ENCODE data around the gene SIMC1.
"Not testable (repeated sequence)": the region's sequence is repeated elsewhere in the genome, so short reads cannot be mapped to it uniquely, and the experiment has no call there.

SIMC1 gene

DNA sequence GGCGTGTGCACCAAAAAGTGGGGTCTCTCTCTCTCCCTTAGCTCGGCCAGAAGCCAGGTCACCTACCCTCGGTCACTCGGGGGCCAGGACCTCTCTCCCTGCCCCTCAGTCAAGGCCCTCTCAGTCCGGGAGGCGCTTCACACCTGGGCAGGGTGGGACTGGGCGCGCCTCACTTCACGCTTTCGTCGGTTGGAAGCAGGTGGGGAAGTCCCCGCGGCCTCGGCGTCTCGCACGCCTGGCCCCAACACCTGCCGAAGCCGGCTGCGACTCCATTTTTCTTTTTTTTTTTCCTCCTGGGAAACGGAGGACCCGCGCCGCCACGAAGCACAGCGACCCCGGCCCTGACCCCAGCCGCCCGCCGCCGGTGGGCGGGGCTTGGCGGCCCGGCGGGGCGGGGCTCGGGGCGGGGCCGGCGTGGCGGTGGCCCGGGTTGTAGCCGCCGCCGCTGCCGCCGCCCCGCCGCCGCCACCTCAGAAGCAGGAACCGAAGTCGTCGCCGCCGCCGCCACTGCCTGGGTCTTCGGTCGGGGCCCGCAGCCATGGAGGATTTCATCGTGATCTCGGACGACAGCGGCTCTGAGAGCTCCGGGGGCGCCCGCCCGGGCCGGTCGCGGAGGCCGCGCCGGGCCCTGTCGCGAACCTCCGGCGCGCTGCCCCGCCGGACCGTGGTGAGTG, at the start of gene SIMC1:
Gene SIMC1, plus strand, starts transcription at position 454 of the 674 bp plus-strand sequence. Its CDS starts 85 bp downstream, at position 539.
- DNase-seq (ENCODE audit: low read depth, low spot score) = not testable (repeated sequence)

DNA sequence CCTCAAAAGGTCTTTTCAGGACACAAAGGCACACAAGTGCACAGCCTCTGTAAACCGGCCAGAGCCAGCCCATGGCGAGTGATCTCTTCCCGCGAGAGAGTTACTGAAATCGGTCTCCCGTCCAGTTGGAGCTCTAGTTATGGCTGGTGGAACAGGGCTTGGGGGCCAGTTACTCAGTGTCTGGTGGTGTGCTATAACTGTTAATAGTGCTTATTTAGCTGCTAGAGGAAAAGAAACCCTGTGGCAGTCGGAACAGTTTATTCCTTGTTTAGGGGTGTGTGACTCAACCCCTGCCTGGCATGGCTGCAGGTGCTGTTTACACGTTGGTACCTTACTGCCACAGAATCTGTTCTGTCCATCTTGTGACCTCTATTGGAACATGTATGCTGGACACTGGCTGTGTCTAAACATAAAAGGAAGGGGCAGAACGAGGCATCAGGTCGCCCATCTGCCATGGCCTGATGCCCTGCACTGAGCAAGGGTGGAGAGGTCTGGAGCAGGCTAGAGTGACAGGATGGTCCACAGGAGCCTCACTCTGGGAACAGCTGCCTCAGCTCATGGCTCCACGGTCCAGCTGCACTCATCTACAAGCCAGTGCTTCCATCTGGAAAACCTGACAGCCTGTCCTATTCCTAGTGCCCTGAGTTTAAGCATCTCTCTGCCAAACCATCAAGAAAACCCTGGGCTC, 49.6 kb upstream of the SIMC1 start:
- no peak for DNase-seq (ENCODE audit: low read depth, low spot score)

DNA sequence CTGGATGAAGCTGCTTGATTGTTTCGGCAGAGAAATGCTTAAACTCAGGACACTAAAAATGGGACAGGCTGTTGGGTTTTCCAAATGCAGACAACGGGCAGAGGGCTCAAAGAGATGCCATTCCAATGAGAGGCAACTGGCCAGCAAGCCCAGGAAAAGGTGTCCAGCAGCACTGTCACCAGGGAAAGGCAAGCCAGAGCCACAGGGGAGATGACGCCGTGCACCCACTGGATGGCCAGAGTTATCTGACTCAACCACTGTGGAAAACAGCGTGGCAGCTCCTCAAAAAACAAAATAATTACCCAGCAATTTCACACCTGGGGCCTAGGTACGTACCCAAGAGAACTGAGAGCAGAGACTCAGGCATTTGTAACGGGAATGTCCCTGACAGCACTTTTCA, 48.4 kb upstream of the SIMC1 start:
- no peak for DNase-seq (ENCODE audit: low read depth, low spot score)

GRCh38 chr5:176190886-176191755, 47.1 kb upstream of the SIMC1 start:
- DNase-seq (ENCODE audit: low read depth, low spot score) = no peak

- DNase-seq (ENCODE audit: low read depth, low spot score) = no peak
Measured at GRCh38 chr5:176192094-176192721, 46.0 kb upstream of the SIMC1 start.

GRCh38 chr5:176192722-176193117, 45.5 kb upstream of the SIMC1 start:
- not testable (repeated sequence) for DNase-seq (ENCODE audit: low read depth, low spot score)

- DNase-seq (ENCODE audit: low read depth, low spot score) = not testable (repeated sequence)
Measured at GRCh38 chr5:176193636-176194035, 44.6 kb upstream of the SIMC1 start.

DNA sequence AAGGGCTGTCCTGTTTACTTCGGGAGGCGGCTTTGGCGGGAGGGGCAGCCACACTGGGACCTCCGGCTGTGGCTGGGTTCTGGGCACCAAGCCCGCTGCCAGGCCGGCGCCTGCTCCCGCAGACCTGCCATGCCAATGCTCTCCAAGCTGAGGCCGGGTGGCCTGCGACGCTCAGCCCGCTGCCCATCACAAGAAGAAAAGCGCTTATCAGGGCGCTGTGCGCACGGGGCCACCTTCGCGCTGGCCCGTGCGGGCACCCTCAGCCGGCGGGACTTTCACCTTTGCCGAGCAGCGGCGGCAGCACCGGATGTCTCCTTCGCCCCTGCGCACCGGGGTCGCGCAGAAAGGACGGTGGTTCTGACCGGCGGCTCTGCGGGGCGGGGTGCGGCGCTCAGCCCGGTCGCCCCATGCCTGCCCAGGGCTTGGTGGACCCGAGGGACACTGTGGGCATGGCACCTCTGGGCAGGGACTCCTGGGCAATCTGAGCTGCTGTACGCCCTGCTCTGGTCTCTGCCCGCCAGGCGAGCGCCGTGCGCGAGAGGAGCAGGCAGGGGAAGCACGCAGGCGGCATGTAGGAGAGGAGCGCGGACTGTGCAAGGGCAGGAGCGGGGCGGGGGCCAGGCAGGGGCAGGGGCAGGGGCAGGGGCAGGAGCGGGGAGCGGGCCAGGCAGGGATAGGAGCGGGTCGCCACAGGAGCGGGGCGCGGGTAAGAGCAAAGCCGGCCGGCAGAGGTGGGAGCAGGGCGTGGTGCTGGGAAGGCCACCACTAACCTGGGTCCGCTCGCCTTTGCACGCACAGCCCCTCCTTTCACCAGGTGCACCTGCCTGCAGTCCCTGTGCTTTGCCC, 43.8 kb upstream of the SIMC1 start:
- not testable (repeated sequence) for DNase-seq (ENCODE audit: low read depth, low spot score)

DNA sequence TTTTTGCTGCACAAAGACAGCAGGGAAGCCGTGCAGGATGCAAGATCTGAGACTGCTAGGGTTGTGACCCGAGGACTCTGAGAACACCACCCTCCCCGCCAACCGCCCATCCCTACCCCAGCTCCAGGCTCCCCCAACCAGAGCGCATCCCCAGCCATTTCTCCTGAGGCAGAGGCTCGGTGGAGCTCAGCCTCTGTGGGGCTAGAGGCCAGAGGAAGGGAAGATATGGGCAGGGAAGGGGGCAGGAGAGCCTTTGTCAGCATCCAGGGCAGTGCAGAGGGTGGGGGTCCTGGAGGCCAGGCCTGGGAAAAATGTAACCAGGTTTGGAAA, 43.2 kb upstream of the SIMC1 start:
- not testable (repeated sequence) for DNase-seq (ENCODE audit: low read depth, low spot score)

DNA sequence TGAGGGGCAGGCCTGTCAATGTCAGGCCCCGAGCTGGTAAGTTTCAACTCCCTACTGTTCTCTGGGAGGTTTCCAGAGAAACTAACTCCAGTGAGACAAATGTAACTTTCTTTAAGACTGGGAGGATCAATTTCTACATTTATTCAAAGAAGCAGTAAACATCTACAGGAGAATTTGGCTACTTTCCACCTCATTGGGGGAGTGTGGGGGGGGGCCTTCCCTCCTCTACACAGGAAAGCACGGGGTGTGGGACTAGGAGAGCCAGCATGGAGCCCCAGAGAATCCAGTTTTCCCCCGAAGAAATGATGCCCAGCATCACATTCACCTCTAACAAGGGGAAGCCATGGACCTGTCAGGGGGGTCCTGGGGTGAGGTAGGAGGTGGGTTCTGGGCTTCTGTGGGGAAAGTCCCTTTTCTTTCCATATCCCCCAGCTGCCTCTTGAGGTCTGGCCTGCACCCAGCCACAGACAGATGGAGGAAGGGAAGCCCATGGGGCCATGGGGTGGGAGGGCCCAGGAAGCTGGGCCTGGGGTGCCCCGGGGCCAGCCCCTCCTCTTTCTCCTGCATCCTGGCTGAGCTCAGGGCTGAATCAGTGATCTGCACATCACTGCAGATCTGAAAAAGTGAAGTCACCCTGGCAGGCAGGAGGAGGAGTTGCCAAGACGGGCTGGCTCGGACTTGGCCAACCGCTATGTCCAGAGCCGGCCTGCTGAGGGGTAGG, 42.6 kb upstream of the SIMC1 start:
- not testable (repeated sequence) for DNase-seq (ENCODE audit: low read depth, low spot score)

DNA sequence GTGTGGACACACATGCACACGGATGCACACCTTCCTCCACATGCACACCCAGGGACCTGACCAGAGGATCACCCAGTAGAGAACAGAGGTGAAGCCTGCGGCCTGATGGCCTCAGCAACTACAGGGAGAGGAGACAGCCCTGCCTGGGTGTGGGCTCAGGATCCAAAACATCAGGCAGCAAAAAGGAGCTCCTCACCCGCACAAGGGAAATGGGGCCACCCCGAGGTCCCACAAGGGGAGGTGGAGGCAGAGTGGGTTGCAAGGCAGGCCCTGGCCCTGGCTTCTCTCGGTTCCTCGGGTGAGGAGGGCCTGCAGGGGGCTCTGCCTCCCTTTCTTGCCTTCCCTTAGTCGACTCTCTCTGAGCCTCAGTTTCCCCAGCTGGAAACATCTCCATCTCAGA, 41.4 kb upstream of the SIMC1 start:
- DNase-seq (ENCODE audit: low read depth, low spot score) = not testable (repeated sequence)

GRCh38 chr5:176197234-176197858, 40.9 kb upstream of the SIMC1 start:
- DNase-seq (ENCODE audit: low read depth, low spot score) = not testable (repeated sequence)

- not testable (repeated sequence) for DNase-seq (ENCODE audit: low read depth, low spot score)
Measured at GRCh38 chr5:176198299-176198698, 39.9 kb upstream of the SIMC1 start.

DNA sequence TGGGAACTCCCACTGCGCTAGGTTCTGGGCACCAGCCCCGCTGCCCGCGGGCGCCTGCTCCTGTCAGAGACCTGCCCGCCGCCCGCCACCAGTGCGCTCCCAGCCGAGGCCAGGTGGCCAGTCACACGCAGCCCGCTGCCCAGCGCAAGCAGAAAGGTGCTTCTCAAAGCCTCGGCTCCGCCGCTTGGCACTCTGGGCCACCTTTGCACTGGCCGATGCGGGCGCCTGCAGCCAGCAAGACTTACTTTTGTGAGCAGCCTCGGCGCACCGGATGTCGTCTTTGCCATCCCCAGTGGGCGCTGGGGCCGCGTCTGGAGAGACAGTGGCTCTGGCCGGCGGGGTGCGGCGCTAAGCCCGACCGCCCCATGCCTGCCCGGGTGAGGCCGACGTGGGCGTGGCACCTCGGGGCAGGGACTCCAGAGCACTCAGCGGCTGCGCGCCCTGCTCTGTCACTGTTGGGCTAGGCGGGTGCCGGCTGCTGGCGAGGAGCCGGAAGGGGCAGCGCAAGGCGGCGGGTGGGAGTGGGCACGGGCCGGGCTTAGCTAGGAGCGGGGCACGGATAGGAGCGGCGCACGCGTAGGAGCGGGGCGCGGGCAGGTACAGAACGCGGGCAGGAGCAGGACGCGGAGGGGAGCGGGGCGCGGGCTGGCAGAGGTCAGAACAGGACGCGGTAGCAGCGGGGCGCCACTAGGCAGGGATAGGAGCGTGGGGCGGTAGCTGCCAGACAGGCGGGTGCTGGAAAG, 39.1 kb upstream of the SIMC1 start:
- not testable (repeated sequence) for DNase-seq (ENCODE audit: low read depth, low spot score)

GRCh38 chr5:176199803-176200399, 38.3 kb upstream of the SIMC1 start:
- not testable (repeated sequence) for DNase-seq (ENCODE audit: low read depth, low spot score)

DNA sequence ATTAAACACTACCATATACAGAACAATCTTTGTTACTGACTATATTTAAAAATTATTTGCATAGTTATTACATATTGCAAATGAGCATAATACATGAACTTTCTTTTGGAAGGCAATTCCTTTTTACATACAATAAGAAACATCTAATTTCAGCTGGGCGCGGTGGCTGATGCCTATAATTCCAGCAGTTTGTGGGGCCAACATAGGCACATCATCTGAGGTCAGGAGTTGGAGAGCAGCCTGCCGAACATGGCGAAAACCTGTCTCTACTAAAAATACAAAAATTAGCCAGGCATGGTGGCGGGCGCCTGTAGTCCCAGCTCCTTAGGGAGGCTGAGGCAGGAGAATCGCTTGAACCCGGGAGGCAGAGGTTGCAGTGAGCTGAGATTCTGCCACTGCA, 36.4 kb upstream of the SIMC1 start:
- DNase-seq (ENCODE audit: low read depth, low spot score) = no peak

DNA sequence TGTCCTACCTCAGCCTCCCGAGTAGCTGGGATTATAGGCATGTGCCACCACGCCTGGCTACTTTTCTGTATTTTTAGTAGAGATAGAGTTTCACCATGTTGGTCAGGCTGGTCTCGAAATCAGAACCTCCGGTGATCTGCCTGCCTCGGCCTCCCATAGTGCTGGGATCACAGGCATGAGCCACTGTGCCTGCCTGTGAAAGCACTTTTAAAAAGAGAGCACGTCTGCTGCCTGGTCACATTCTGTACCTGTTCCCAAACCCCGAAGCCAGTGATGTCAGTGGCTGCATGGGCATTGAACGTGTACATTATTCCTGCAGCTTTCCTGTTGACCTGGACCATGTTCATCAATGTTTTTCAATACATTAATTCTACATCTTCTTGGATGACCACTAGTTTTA, 35.1 kb upstream of the SIMC1 start:
- DNase-seq (ENCODE audit: low read depth, low spot score) = no peak

GRCh38 chr5:176203535-176203934, 34.7 kb upstream of the SIMC1 start:
- not testable (repeated sequence) for DNase-seq (ENCODE audit: low read depth, low spot score)
